HG02588 (cell line): Measurements from ENCODE around the gene NOC4L.
A peak's percentile ranks its signal among the peaks of the same experiment; 100 is the strongest.
"Not testable (repeated sequence)": the region's sequence is repeated elsewhere in the genome, so short reads cannot be mapped to it uniquely, and the experiment has no call there.

ENCODE experiments used
- ATAC-seq: cut with Tn5 transposase; IDR thresholded peaks from one replicate; pipeline ENCODE4 v1.9.1; 2021; ENCODE audit warnings: mild to moderate bottlenecking, moderate library complexity; ENCODE audit not compliant: unreplicated experiment

The NOC4L gene

GRCh38 chr12:132144115-132144809 is at the start of gene NOC4L, which contains the start of gene DDX51:
Gene NOC4L, plus strand, starts transcription at chr12:132144457. Its CDS starts 32 bp downstream, at chr12:132144489.
Gene DDX51, minus strand, starts transcription at chr12:132144319. Its CDS starts 23 bp downstream, at chr12:132144296.
- ATAC-seq: peak; percentile 81

GRCh38 chr12:132095520-132096409 is 48.5 kb upstream of the NOC4L start:
- ATAC-seq: no peak

GRCh38 chr12:132099739-132100138 is 44.5 kb upstream of the NOC4L start:
- ATAC-seq: no peak

- no peak for ATAC-seq
Measured at GRCh38 chr12:132100306-132101065, 43.8 kb upstream of the NOC4L start.

GRCh38 chr12:132102297-132102696 is 42.0 kb upstream of the NOC4L start:
- no peak for ATAC-seq

- ATAC-seq: not testable (repeated sequence)
Measured at GRCh38 chr12:132103072-132103471, 41.2 kb upstream of the NOC4L start.

- no peak for ATAC-seq
Measured at GRCh38 chr12:132103542-132104308, 40.5 kb upstream of the NOC4L start.

- ATAC-seq: no peak
Measured at GRCh38 chr12:132105467-132105866, 38.8 kb upstream of the NOC4L start.

- ATAC-seq: no peak
Measured at GRCh38 chr12:132106921-132107320, 37.3 kb upstream of the NOC4L start.

- no peak for ATAC-seq
Measured at GRCh38 chr12:132108211-132108832, 35.9 kb upstream of the NOC4L start.

- ATAC-seq: no peak
Measured at GRCh38 chr12:132109741-132110140, 34.5 kb upstream of the NOC4L start.

GRCh38 chr12:132110677-132111076 is 33.6 kb upstream of the NOC4L start:
- no peak for ATAC-seq

- no peak for ATAC-seq
Measured at GRCh38 chr12:132111654-132112304, 32.5 kb upstream of the NOC4L start.

GRCh38 chr12:132114667-132115066 is 29.6 kb upstream of the NOC4L start:
- ATAC-seq: no peak

GRCh38 chr12:132115500-132115899 is 28.8 kb upstream of the NOC4L start:
- ATAC-seq: no peak

- no peak for ATAC-seq
Measured at GRCh38 chr12:132116709-132117557, 27.3 kb upstream of the NOC4L start.

GRCh38 chr12:132117558-132117875 is 26.7 kb upstream of the NOC4L start:
- ATAC-seq: no peak

- ATAC-seq: no peak
Measured at GRCh38 chr12:132118876-132119275, 25.4 kb upstream of the NOC4L start.

GRCh38 chr12:132121283-132121682 is 23.0 kb upstream of the NOC4L start:
- ATAC-seq: no peak
